Raji (cell line): Measurements from ENCODE around the gene OSBPL10.

Source experiments
- POLR2A ChIP-seq: IDR thresholded peaks from 2 replicates; pipeline ENCODE4 v1.6.1; 2011; ENCODE audit warnings: low read depth, low read length, control low read depth; ENCODE audit not compliant: insufficient read depth

OSBPL10 gene

GRCh38 chr3:31947671-31948091, 33.4 kb downstream of the OSBPL10 start:
- no peak; the same call in 1 of the 2 replicates for TF ChIP-seq POLR2A

GRCh38 chr3:31947162-31947561, 33.9 kb downstream of the OSBPL10 start:
- peak; percentile 8; the same call in 1 of the 2 replicates for TF ChIP-seq POLR2A

- peak; percentile 51 for TF ChIP-seq POLR2A
Observed at GRCh38 chr3:31946484-31947081, 34.5 kb downstream of the OSBPL10 start.

- TF ChIP-seq POLR2A = no peak
Observed at GRCh38 chr3:31945738-31946052, 35.4 kb downstream of the OSBPL10 start.

- no peak for TF ChIP-seq POLR2A
Observed at GRCh38 chr3:31943041-31943440, 38.0 kb downstream of the OSBPL10 start.

GRCh38 chr3:31942446-31942845, 38.6 kb downstream of the OSBPL10 start:
- TF ChIP-seq POLR2A = no peak

- TF ChIP-seq POLR2A = no peak
Observed at GRCh38 chr3:31937225-31937624, 43.8 kb downstream of the OSBPL10 start.

GRCh38 chr3:31936420-31937060, 44.5 kb downstream of the OSBPL10 start:
- TF ChIP-seq POLR2A = no peak

GRCh38 chr3:31934866-31935265, 46.2 kb downstream of the OSBPL10 start:
- no peak for TF ChIP-seq POLR2A

GRCh38 chr3:31934018-31934417, 47.0 kb downstream of the OSBPL10 start:
- no peak for TF ChIP-seq POLR2A

GRCh38 chr3:31932990-31933389, 48.1 kb downstream of the OSBPL10 start:
- 0 out of 2 replicates have a peak, but pooled peaks have one; percentile 27 for TF ChIP-seq POLR2A

GRCh38 chr3:31929826-31930502, 51.1 kb downstream of the OSBPL10 start:
- no peak for TF ChIP-seq POLR2A

GRCh38 chr3:31927811-31928210, 53.3 kb downstream of the OSBPL10 start:
- TF ChIP-seq POLR2A = no peak

GRCh38 chr3:31926543-31926942, 54.5 kb downstream of the OSBPL10 start:
- peak; percentile 23; the same call in 1 of the 2 replicates for TF ChIP-seq POLR2A

- TF ChIP-seq POLR2A = peak; percentile 52
Observed at GRCh38 chr3:31925271-31925630, 55.8 kb downstream of the OSBPL10 start.

GRCh38 chr3:31924610-31925270, 56.3 kb downstream of the OSBPL10 start:
- no peak for TF ChIP-seq POLR2A
